HCT116 (cell line): Measurements from ENCODE around the gene PPP2R5C. TPM values are rescaled to one million over a fixed set of nuclear protein-coding genes. Genes with fewer than 3 reads are reported as not detected.

Experiments
- ATAC-seq: fragments of 200-7000 bp; cut with Tn5 transposase; 2 replicates; pipeline ENCODE4 v1.9.1; 2020; ENCODE audit warnings: mild to moderate bottlenecking, moderate library complexity
- BruUV-seq: library from RNA; stranded (reverse); fragments of 400-500 nt; replicated peaks from 2 replicates; lab custom pipeline; 2021; lab: Mats Ljungman, UMichigan
- CTCF ChIA-PET: fragments of 300-600 bp; sonication (Branson Sonifier 250); formaldehyde crosslinking; loops from one replicate; lab custom pipeline; 2021; ENCODE audit warnings: antibody characterized with exemption; lab: Charles Lee
- POLR2A ChIA-PET: fragments of 300-600, 350-600 bp; sonication (Branson Sonifier 250); formaldehyde crosslinking; loops from one replicate; lab custom pipeline; 2021; ENCODE audit warnings: antibody characterized with exemption; lab: Charles Lee
- RAD21 ChIA-PET, 2 experiments: fragments of 300-600 bp; sonication (Branson Sonifier 250); formaldehyde crosslinking; loops; one replicate each; lab custom pipeline; 2023; ENCODE audit warnings: low total read pairs in 2 of 2; ENCODE audit not compliant: uncharacterized antibody in 2 of 2, unreplicated experiment in 2 of 2, low non-redundant PET in 1 of 2; lab: Charles Lee
- DNase-seq: peaks from one replicate; pipeline ENCODE4 v3.0.0-alpha.2; 2010; ENCODE audit warnings: low read depth, low spot score
- H2AFZ ChIP-seq: fragments of 200-600 bp; shearing (Covaris generic), sonication (generic); 2 replicates; pipeline ENCODE4 v1.6.1; 2017; ENCODE audit warnings: low read depth, mixed run types, mixed read lengths, antibody characterized with exemption, low read length; ENCODE audit not compliant: poor library complexity, severe bottlenecking
- H3K27ac ChIP-seq: 2 replicates; pipeline ENCODE4 v1.5.1; 2012; ENCODE audit warnings: low read depth, low read length
- H3K27me3 ChIP-seq: fragments of 200-600 bp; sonication (generic); 2 replicates; pipeline ENCODE4 v1.6.1; 2016; ENCODE audit warnings: mixed run types, low read length, mixed read lengths; ENCODE audit not compliant: insufficient read depth
- H3K36me3 ChIP-seq, 2 experiments: fragments of 200-500 bp in 1 of 2; fragments of 200-600 bp in 1 of 2; sonication (Bioruptor generic) in 1 of 2; sonication (generic) in 1 of 2; 2 replicates each; pipeline versions ENCODE4 v1.5.1 to v1.6.1; 2014 to 2016; ENCODE audit warnings: low read length in 2 of 2, inconsistent platforms in 1 of 2, mixed read lengths in 1 of 2, mixed run types in 1 of 2; ENCODE audit not compliant: insufficient read depth in 2 of 2, control insufficient read depth in 1 of 2
- H3K4me1 ChIP-seq, 2 experiments: fragments of 200-600 bp in 1 of 2; sonication (generic) in 1 of 2; 2 replicates each; pipeline versions ENCODE4 v1.5.1 to v1.6.1; 2012 to 2017; ENCODE audit warnings: low read length in 2 of 2, inconsistent platforms in 1 of 2, mild to moderate bottlenecking in 1 of 2, mixed read lengths in 1 of 2, mixed run types in 1 of 2, moderate library complexity in 1 of 2; ENCODE audit not compliant: insufficient read depth in 2 of 2, control insufficient read depth in 1 of 2
- H3K4me2 ChIP-seq: fragments of 200-600 bp; sonication (generic); 2 replicates; pipeline ENCODE4 v1.6.1; 2017; ENCODE audit warnings: mixed run types, low read length, mixed read lengths
- H3K4me3 ChIP-seq, 2 experiments: fragments of 200-600 bp in 1 of 2; sonication (generic) in 1 of 2; replicated peaks in 1 of 2; 2 replicates each; pipeline ENCODE4 v1.5.1; 2011 to 2016; ENCODE audit warnings: low read length in 2 of 2, control low read depth in 1 of 2, low read depth in 1 of 2, mild to moderate bottlenecking in 1 of 2, mixed read lengths in 1 of 2, mixed run types in 1 of 2
- H3K79me2 ChIP-seq: fragments of 200-600 bp; sonication (generic); 2 replicates; pipeline ENCODE4 v1.6.1; 2017; ENCODE audit warnings: mild to moderate bottlenecking, mixed run types, low read length, moderate library complexity, mixed read lengths; ENCODE audit not compliant: insufficient read depth
- H3K9ac ChIP-seq: fragments of 200-600 bp; sonication (generic); 2 replicates; pipeline ENCODE4 v1.6.1; 2016; ENCODE audit warnings: low read length, mixed read lengths
- H3K9me2 ChIP-seq: fragments of 200-600 bp; sonication (generic), shearing (Covaris generic); 2 replicates; pipeline ENCODE4 v1.6.1; 2017; ENCODE audit warnings: mixed run types, mild to moderate bottlenecking, moderate library complexity; ENCODE audit not compliant: insufficient read depth
- H3K9me3 ChIP-seq, 2 experiments: fragments of 200-500 bp in 1 of 2; fragments of 200-600 bp in 1 of 2; sonication (Bioruptor generic) in 1 of 2; sonication (generic) in 1 of 2; 2 replicates each; pipeline ENCODE4 v1.6.1; 2014 to 2017; ENCODE audit warnings: low read length in 2 of 2, mixed read lengths in 2 of 2, inconsistent platforms in 1 of 2, low read depth in 1 of 2, mild to moderate bottlenecking in 1 of 2, mixed run types in 1 of 2, moderate library complexity in 1 of 2; ENCODE audit not compliant: control insufficient read depth in 1 of 2, insufficient read depth in 1 of 2
- H4K20me1 ChIP-seq: fragments of 200-600 bp; sonication (generic), shearing (Covaris generic); 2 replicates; pipeline ENCODE4 v1.6.1; 2017; ENCODE audit warnings: mixed run types, mild to moderate bottlenecking, moderate library complexity; ENCODE audit not compliant: insufficient read depth
- CBX3 ChIP-seq: IDR thresholded peaks from 2 replicates; pipeline ENCODE4 v1.6.1; 2012; ENCODE audit warnings: low read depth
- ELF1 ChIP-seq: IDR thresholded peaks from 2 replicates; pipeline ENCODE4 v1.6.1; 2012; ENCODE audit warnings: low read depth, borderline replicate concordance
- EZH2phosphoT487 ChIP-seq: fragments of 200-600 bp; IDR thresholded peaks from 2 replicates; pipeline ENCODE4 v1.6.1; 2018; ENCODE audit warnings: antibody characterized with exemption, borderline replicate concordance
- MAX ChIP-seq: IDR thresholded peaks from 2 replicates; pipeline ENCODE4 v1.6.1; 2012
- POLR2A ChIP-seq: IDR thresholded peaks from 2 replicates; pipeline ENCODE4 v1.7.0; 2011; ENCODE audit warnings: borderline replicate concordance; ENCODE audit not compliant: insufficient read depth, insufficient read length; ENCODE audit errors: extremely low read depth
- POLR2AphosphoS5 ChIP-seq: IDR thresholded peaks from 2 replicates; pipeline ENCODE4 v1.6.1; 2011; ENCODE audit warnings: mild to moderate bottlenecking, low read depth, low read length, moderate library complexity
- SIN3A ChIP-seq: IDR thresholded peaks from 2 replicates; pipeline ENCODE4 v1.6.1; 2012; ENCODE audit warnings: low read depth
- SP1 ChIP-seq: IDR thresholded peaks from 2 replicates; pipeline ENCODE4 v1.6.1; 2012; ENCODE audit warnings: low read depth
- TCF7L2 ChIP-seq: IDR thresholded peaks from 2 replicates; pipeline ENCODE4 v1.7.0; 2011; ENCODE audit warnings: borderline replicate concordance, inconsistent platforms; ENCODE audit not compliant: insufficient read depth, insufficient read length; ENCODE audit errors: extremely low read depth
- YY1 ChIP-seq: IDR thresholded peaks from 2 replicates; pipeline ENCODE4 v1.6.1; 2011; ENCODE audit warnings: low read length, low read depth, moderate library complexity, mild to moderate bottlenecking; ENCODE audit not compliant: insufficient replicate concordance; ENCODE audit errors: extremely low read depth
- intact Hi-C: fragments of 100-400 bp; cut with micrococcal nuclease; formaldehyde crosslinking; loops from 2 replicates; pipeline ENCODE4 v1.10.0; 2022
- total RNA-seq: library from RNA; stranded (reverse); gene quantifications from one replicate; pipeline ENCODE4 v1.2.1, GENCODE V29; 2021; ENCODE audit not compliant: unreplicated experiment

Gene PPP2R5C
- total RNA-seq, 1 experiment from 2014 or later: 117 TPM

- Histone ChIP-seq H3K27me3 (no peaks in the 10 kb centered on the region), H2AFZ (no peak within 1 kb of the TSS), H3K4me2 (peak within 1 kb of the TSS; percentile 83), H3K9me2 (no peaks in the 10 kb centered on the region), H3K27ac (peak within 1 kb of the TSS; percentile 93), H3K4me1 (peaks cover 23 to 49% of the 10 kb centered on the region in 2 experiments; a peak in 3 of 4 replicates), H3K9ac (peak within 1 kb of the TSS; percentile 94), H3K4me3 (peak within 1 kb of the TSS; percentile 63 to 95), H4K20me1 (no peaks in the 10 kb centered on the region), H3K79me2 (peaks cover 49% of the 10 kb centered on the region), H3K36me3 (peaks cover 0 to 4% of the 10 kb centered on the region in 2 experiments; a peak in 1 of 4 replicates), H3K9me3 (no peaks in the 10 kb centered on the region)
- peak; percentile 73 for DNase-seq
- 0 out of 2 replicates have a peak, but pooled peaks have one; percentile 13 for TF ChIP-seq MAX
- TF ChIP-seq SIN3A: peak; percentile 70; the same call in 1 of the 2 replicates
- no peak for TF ChIP-seq EZH2phosphoT487
- peak; percentile 52; the same call in 1 of the 2 replicates for TF ChIP-seq SP1
- TF ChIP-seq ELF1: no peak
- TF ChIP-seq POLR2AphosphoS5: peak; percentile 96
- TF ChIP-seq TCF7L2: peak; percentile 5
- TF ChIP-seq YY1: peak; percentile 35
- TF ChIP-seq POLR2A: peak; percentile 90
- no peak for TF ChIP-seq CBX3
- intact Hi-C loops: loop anchor here (5.0 kb wide), 2 partner anchors 173 to 192 kb away; partner anchors contain the start of gene WDR20
- ChIA-PET POLR2A (interaction anchor here (0.6 to 1.6 kb wide), 2 partner anchors 11 to 1447 kb away, joined by 3 to 6 read pairs; no protein-coding TSS in a partner anchor), CTCF (interaction anchor here (1.3 kb wide), 1 partner anchor 132 kb away, joined by 8 read pairs; no protein-coding TSS in a partner anchor), RAD21 (no interaction called here)
- ATAC-seq: peak; percentile 82
- BruUV-seq: no TSS peak
Observed at GRCh38 chr14:101964297-101965180, 203.0 kb downstream of the PPP2R5C start, which contains the start of gene DYNC1H1. DYNC1H1 (plus strand) TSS chr14:101964573; CDS start chr14:101964692, 119 bp downstream.
